GM15510 (cell line): Measurements from ENCODE around the gene SPATS2.

Experiments
- POLR2A ChIP-seq: IDR thresholded peaks from 3 replicates; pipeline ENCODE4 v1.6.1; 2011; ENCODE audit warnings: borderline replicate concordance; ENCODE audit not compliant: insufficient read length; ENCODE audit errors: extremely low read depth

SPATS2 gene

DNA sequence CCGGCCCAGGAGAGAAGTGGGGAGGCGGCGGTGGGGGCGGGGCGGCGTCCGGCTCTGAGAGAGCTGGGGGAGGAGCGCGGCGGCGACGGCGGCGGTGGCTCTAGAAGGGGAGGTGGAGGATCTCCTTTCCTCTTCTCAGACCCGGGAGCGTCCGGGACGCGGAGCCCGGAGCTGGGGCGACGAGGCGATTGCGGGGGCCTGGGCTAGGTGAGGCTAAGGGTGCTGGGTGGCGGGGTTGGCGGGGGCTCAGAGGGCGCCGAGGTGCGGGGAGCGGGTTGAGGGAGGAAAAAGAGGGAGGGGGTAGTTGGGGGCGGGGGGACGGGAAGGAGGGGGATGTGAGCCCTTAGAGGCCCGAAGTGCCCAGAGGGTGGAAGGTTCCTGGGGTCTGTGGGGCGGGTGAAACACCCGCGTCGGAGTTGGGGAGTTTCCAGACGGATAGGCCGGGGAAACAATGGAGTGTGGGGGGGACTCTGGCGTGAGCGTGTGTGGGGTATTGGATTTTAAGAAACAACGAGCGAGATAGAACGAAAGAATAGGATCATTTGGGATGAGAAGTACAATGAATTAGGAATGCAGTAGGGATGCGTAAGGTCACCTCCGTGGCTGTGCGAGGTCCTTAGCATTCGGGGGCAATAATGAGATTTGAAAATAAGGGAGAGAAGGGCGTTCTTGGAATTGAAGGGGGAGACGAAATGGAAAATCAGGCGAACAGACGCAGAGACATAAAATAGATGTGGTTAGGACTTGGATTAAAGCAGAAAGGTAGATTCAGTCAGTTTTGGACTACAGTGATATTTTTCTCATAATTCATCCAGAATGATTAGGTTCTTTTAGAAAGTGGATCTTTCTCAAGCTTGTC is at the start of gene SPATS2:
Gene SPATS2, plus strand, starts transcription at position 82 of the 859 bp plus-strand sequence. CDS start 93,551 bp downstream, outside the sequence.
- TF ChIP-seq POLR2A = peak; percentile 51

- TF ChIP-seq POLR2A = no peak
Observed at GRCh38 chr12:49322367-49322707, 44.9 kb upstream of the SPATS2 start.

DNA sequence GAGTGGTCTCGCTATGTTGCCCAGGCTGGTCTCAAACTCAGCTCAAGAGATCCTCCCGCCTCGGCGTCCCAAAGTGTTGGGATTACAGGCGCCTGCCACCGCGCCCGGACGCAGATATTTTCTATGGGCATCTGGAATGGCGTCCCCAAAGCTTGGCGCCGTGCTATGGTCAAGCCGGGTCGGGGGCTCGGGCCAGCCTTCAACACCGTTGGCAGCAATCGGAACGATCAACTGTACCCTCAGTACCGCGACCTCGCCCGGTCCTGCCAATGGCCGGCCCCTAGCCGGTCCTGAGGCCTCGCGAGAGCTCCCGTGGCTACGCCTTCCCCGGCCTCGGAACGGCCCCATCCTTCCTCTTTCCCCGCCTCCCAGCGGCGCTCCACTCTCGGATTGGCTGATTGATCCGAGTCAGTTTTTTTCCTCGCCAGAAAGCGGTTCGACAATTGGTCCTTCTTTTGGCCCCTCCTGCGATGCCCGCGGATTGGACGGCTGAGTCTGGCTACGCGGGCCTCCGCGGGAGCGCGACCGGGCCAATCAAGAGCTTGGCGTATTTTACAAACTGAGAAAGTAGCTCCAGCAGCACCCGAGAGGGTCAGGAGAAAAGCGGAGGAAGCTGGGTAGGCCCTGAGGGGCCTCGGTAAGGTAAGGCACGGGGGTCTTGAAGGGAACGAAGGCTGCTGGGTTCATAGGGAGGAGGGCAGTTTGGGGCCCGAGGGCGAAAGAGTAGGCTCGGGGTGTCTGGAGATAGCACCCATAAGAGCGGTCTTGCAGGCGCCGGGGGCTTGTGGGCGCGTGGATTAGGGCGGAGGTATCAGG is 44.3 kb upstream of the SPATS2 start, which contains the start of gene TROAP:
Gene TROAP, plus strand, starts transcription at position 548 of the 816 bp plus-strand sequence. CDS start 354 bp downstream, outside the sequence.
- TF ChIP-seq POLR2A = peak; percentile 86

DNA sequence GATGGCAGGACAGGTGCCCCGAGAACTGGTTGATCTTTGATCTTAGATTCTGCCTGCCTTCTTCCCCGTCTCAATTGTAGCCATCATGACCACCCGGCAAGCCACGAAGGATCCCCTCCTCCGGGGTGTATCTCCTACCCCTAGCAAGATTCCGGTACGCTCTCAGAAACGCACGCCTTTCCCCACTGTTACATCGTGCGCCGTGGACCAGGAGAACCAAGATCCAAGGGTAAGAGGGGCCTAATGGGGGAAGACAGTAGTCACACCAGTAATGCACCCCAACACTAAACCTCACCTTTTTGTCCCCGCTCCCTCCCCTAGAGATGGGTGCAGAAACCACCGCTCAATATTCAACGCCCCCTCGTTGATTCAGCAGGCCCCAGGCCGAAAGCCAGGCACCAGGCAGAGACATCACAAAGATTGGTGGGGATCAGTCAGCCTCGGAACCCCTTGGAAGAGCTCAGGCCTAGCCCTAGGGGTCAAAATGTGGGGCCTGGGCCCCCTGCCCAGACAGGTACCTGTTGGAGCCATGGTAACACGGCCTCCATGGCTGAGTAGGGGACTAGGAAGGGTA is 43.7 kb upstream of the SPATS2 start:
- no peak for TF ChIP-seq POLR2A

DNA sequence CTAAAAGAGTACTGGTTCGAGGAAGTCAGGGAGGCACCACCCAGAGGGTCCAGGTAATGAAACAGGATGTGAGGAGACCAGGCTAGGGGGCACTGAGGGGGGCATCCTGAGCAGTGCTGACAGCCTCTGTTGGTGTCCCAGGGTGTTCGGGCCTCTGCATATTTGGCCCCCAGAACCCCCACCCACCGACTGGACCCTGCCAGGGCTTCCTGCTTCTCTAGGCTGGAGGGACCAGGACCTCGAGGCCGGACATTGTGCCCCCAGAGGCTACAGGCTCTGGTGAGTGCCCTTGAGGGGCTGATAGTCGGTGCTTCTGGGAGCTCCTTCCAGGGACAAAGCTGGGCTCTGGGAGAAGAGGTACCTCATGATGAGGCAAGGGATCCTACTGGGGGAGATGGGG is 41.7 kb upstream of the SPATS2 start:
- TF ChIP-seq POLR2A = no peak

DNA sequence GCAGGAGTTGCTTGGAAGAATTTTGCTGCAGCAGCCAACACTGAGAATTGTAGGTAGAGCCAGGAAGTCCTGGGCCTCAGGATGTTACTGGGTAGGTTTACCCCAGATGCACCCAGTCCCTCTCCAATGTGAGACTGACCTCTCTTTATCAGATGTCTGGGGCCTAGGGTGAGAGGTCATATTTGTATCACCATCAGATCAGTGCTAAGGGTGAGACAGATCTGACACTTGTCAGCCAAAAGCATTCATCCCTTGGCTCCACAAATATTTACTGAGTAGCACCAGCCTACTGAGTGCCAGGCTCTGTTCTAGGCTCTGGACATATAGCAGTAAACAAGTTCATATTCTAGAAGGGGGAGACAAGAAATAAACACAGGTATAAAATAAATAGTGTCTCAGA is 39.9 kb upstream of the SPATS2 start:
- no peak for TF ChIP-seq POLR2A

- TF ChIP-seq POLR2A = no peak
Observed at GRCh38 chr12:49327887-49328286, 39.4 kb upstream of the SPATS2 start.

- TF ChIP-seq POLR2A = no peak
Observed at GRCh38 chr12:49328816-49329215, 38.4 kb upstream of the SPATS2 start.

DNA sequence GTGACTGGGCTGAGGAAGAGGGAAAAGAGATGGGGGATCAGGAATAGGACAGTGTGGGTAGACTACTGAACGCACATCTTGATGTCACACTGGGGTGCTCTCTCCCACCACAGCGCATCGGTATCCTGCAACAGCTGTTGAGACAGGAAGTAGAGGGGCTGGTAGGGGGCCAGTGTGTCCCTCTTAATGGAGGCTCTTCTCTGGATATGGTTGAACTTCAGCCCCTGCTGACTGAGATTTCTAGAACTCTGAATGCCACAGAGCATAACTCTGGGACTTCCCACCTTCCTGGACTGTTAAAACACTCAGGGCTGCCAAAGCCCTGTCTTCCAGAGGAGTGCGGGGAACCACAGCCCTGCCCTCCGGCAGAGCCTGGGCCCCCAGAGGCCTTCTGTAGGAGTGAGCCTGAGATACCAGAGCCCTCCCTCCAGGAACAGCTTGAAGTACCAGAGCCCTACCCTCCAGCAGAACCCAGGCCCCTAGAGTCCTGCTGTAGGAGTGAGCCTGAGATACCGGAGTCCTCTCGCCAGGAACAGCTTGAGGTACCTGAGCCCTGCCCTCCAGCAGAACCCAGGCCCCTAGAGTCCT is 37.1 kb upstream of the SPATS2 start:
- TF ChIP-seq POLR2A = no peak

DNA sequence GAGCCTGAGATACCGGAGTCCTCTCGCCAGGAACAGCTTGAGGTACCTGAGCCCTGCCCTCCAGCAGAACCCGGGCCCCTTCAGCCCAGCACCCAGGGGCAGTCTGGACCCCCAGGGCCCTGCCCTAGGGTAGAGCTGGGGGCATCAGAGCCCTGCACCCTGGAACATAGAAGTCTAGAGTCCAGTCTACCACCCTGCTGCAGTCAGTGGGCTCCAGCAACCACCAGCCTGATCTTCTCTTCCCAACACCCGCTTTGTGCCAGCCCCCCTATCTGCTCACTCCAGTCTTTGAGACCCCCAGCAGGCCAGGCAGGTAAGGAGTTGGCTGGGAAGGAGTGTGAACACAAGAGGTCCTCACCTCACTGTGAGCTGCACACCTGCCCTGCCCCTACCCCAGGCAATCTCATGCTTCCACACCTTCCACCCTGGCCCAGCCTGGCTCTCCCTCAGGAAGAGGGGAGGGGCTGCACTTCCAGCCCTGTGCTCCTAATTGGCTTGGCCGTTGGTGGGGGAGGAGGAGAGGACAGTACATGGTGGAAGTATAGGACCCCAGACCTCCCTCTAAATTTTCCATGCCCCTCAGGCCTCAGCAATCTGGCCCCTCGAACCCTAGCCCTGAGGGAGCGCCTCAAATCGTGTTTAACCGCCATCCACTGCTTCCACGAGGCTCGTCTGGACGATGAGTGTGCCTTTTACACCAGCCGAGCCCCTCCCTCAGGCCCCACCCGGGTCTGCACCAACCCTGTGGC is 36.5 kb upstream of the SPATS2 start:
- no peak for TF ChIP-seq POLR2A

GRCh38 chr12:49331380-49332222 is 35.7 kb upstream of the SPATS2 start:
- TF ChIP-seq POLR2A = no peak

- no peak for TF ChIP-seq POLR2A
Observed at GRCh38 chr12:49332441-49332861, 34.8 kb upstream of the SPATS2 start.

GRCh38 chr12:49332891-49333371 is 34.3 kb upstream of the SPATS2 start:
- no peak for TF ChIP-seq POLR2A
